ENCODE measurements around the gene TMOD1. TPM values are rescaled to one million over a fixed set of nuclear protein-coding genes. Genes with fewer than 3 reads are reported as not detected.

Gene TMOD1
- total and polyA plus RNA-seq, 4 donors, result 2.4 to 7.9 (median 5.2) TPM

GRCh38 chr9:97462159-97462558, 39.3 kb upstream of the TMOD1 start:
- no peak for DNase-seq
- no peak for ATAC-seq (ENCODE audit: insufficient read depth, low FRiP score)
- no peak for TF ChIP-seq CTCF (IDR thresholded peaks at IDR 0.05; ENCODE audit: control extremely low read depth, extremely low read depth)
- WGBS, 2 donors, result 92 to 97% methylated on average over 3 of the region's 3 CpGs
- H3K27me3 ChIP-seq (ENCODE audit: control insufficient read depth in 3 of 3, insufficient read depth in 3 of 3, low read length in 2 of 3), result no peaks in the 10 kb centered on the region
- H3K27ac ChIP-seq (ENCODE audit: low read depth in 1 of 2, low read length in 1 of 2), result no peak overlapping the region
- H3K9ac ChIP-seq (ENCODE audit: insufficient read depth in 1 of 2, low read length in 2 of 2), result no peak overlapping the region
- no peaks in the 10 kb centered on the region for H3K9me3 ChIP-seq (ENCODE audit: control insufficient read depth in 4 of 4, insufficient read depth in 3 of 4, low read length in 3 of 4)
- no peak overlapping the region for H3K4me3 ChIP-seq
- H3K4me1 ChIP-seq (ENCODE audit: control insufficient read depth in 5 of 5, insufficient read depth in 5 of 5, low read length in 5 of 5), result peaks cover 0 to 3% (median 0%) of the 10 kb centered on the region in 5 donors
- peaks cover 0 to 10% (median 0%) of the 10 kb centered on the region in 4 donors for H3K36me3 ChIP-seq (ENCODE audit: control insufficient read depth in 4 of 4, insufficient read depth in 4 of 4, low read length in 4 of 4)

GRCh38 chr9:97462914-97463313, 38.6 kb upstream of the TMOD1 start:
- Histone ChIP-seq H3K4me1 (ENCODE audit: control insufficient read depth in 5 of 5, insufficient read depth in 5 of 5, low read length in 5 of 5) (peaks cover 0 to 3% (median 0%) of the 10 kb centered on the region in 5 donors), H3K4me3 (no peak overlapping the region), H3K9me3 (ENCODE audit: control insufficient read depth in 4 of 4, insufficient read depth in 3 of 4, low read length in 3 of 4) (no peaks in the 10 kb centered on the region), H3K9ac (ENCODE audit: insufficient read depth in 1 of 2, low read length in 2 of 2) (no peak overlapping the region), H3K27me3 (ENCODE audit: control insufficient read depth in 3 of 3, insufficient read depth in 3 of 3, low read length in 2 of 3) (no peaks in the 10 kb centered on the region), H3K27ac (ENCODE audit: low read depth in 1 of 2, low read length in 1 of 2) (no peak overlapping the region), H3K36me3 (ENCODE audit: control insufficient read depth in 4 of 4, insufficient read depth in 4 of 4, low read length in 4 of 4) (peaks cover 0 to 10% (median 0%) of the 10 kb centered on the region in 4 donors)
- no peak for DNase-seq
- no peak for ATAC-seq (ENCODE audit: insufficient read depth, low FRiP score)
- 94 to 97% methylated on average over 1 of the region's 1 CpG for WGBS, 2 donors
- no peak for TF ChIP-seq CTCF (IDR thresholded peaks at IDR 0.05; ENCODE audit: control extremely low read depth, extremely low read depth)

- Histone ChIP-seq H3K9ac (ENCODE audit: insufficient read depth in 1 of 2, low read length in 2 of 2) (no peak overlapping the region), H3K36me3 (ENCODE audit: control insufficient read depth in 4 of 4, insufficient read depth in 4 of 4, low read length in 4 of 4) (peaks cover 0 to 10% (median 2%) of the 10 kb centered on the region in 4 donors), H3K9me3 (ENCODE audit: control insufficient read depth in 4 of 4, insufficient read depth in 3 of 4, low read length in 3 of 4) (no peaks in the 10 kb centered on the region), H3K27ac (ENCODE audit: low read depth in 1 of 2, low read length in 1 of 2) (peak overlapping the region in 1 of 2 donors; percentile 55), H3K4me3 (no peak overlapping the region), H3K27me3 (ENCODE audit: control insufficient read depth in 3 of 3, insufficient read depth in 3 of 3, low read length in 2 of 3) (peaks cover 0 to 4% (median 2%) of the 10 kb centered on the region in 3 donors), H3K4me1 (ENCODE audit: control insufficient read depth in 5 of 5, insufficient read depth in 5 of 5, low read length in 5 of 5) (no peaks in the 10 kb centered on the region)
- peak; percentile 68 for ATAC-seq (ENCODE audit: insufficient read depth, low FRiP score)
- peak; percentile 80 to 83 (median 83) for DNase-seq
- 83 to 90% methylated on average over 4 of the region's 4 CpGs for WGBS, 2 donors
- TF ChIP-seq CTCF (IDR thresholded peaks at IDR 0.05; ENCODE audit: control extremely low read depth, extremely low read depth), result peak; percentile 75
These were observed 32.6 kb upstream of the TMOD1 start for GRCh38 chr9:97468658-97469448.

Data from lung (tissue), 12 donors.